AG09319 (cell line): ENCODE data around the gene TINAG.

Experiments used
- DNase-seq: peaks from one replicate; pipeline ENCODE4 v3.0.0-alpha.2; 2010; ENCODE audit warnings: low read depth; ENCODE audit errors: extremely low read depth
- CTCF ChIP-seq: IDR thresholded peaks from 2 replicates; pipeline ENCODE4 v1.5.1; 2011; ENCODE audit warnings: low read depth, mild to moderate bottlenecking, inconsistent platforms, low read length, moderate library complexity

Gene TINAG

GRCh38 chr6:54289426-54289825 lies 18.8 kb upstream of the TINAG start:
- DNase-seq: no peak
- TF ChIP-seq CTCF: no peak

GRCh38 chr6:54291146-54291545 lies 17.1 kb upstream of the TINAG start:
- DNase-seq: no peak
- no peak for TF ChIP-seq CTCF

- DNase-seq: no peak
- no peak for TF ChIP-seq CTCF
These were observed 16.5 kb upstream of the TINAG start for GRCh38 chr6:54291738-54292137.

GRCh38 chr6:54294965-54295532 lies 13.2 kb upstream of the TINAG start:
- TF ChIP-seq CTCF: no peak
- DNase-seq: no peak

GRCh38 chr6:54299542-54300269 lies 8.5 kb upstream of the TINAG start:
- no peak for DNase-seq

GRCh38 chr6:54301770-54302169 lies 6.5 kb upstream of the TINAG start:
- DNase-seq: no peak
- no peak for TF ChIP-seq CTCF

More at GRCh38 chr6:54299542-54300269, 8.5 kb upstream of the TINAG start:
- no peak for TF ChIP-seq CTCF

GRCh38 chr6:54307439-54307910 lies 766 bp upstream of the TINAG start:
- no peak for TF ChIP-seq CTCF
- no peak for DNase-seq
